H4 (cell line): ENCODE measurements around the gene GARS1. TPM values are rescaled to one million over a fixed set of nuclear protein-coding genes. Genes with fewer than 3 reads are reported as not detected.
"Not testable (repeated sequence)": the region's sequence is repeated elsewhere in the genome, so short reads cannot be mapped to it uniquely, and the experiment has no call there.

Source experiments
- DNase-seq: peaks from one replicate; pipeline ENCODE4 v3.0.0-alpha.2; 2015; ENCODE audit warnings: low spot score
- total RNA-seq: library from RNA; depleted of rRNA; stranded (reverse); fragments of >200 nt; shearing (Covaris generic); gene quantifications from 2 replicates; pipeline ENCODE4 v1.2.3, GENCODE V29; 2014; rRNA removed

Gene GARS1, protein sequence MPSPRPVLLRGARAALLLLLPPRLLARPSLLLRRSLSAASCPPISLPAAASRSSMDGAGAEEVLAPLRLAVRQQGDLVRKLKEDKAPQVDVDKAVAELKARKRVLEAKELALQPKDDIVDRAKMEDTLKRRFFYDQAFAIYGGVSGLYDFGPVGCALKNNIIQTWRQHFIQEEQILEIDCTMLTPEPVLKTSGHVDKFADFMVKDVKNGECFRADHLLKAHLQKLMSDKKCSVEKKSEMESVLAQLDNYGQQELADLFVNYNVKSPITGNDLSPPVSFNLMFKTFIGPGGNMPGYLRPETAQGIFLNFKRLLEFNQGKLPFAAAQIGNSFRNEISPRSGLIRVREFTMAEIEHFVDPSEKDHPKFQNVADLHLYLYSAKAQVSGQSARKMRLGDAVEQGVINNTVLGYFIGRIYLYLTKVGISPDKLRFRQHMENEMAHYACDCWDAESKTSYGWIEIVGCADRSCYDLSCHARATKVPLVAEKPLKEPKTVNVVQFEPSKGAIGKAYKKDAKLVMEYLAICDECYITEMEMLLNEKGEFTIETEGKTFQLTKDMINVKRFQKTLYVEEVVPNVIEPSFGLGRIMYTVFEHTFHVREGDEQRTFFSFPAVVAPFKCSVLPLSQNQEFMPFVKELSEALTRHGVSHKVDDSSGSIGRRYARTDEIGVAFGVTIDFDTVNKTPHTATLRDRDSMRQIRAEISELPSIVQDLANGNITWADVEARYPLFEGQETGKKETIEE
- total RNA-seq = 344 and 405 TPM in 2 replicates

DNA sequence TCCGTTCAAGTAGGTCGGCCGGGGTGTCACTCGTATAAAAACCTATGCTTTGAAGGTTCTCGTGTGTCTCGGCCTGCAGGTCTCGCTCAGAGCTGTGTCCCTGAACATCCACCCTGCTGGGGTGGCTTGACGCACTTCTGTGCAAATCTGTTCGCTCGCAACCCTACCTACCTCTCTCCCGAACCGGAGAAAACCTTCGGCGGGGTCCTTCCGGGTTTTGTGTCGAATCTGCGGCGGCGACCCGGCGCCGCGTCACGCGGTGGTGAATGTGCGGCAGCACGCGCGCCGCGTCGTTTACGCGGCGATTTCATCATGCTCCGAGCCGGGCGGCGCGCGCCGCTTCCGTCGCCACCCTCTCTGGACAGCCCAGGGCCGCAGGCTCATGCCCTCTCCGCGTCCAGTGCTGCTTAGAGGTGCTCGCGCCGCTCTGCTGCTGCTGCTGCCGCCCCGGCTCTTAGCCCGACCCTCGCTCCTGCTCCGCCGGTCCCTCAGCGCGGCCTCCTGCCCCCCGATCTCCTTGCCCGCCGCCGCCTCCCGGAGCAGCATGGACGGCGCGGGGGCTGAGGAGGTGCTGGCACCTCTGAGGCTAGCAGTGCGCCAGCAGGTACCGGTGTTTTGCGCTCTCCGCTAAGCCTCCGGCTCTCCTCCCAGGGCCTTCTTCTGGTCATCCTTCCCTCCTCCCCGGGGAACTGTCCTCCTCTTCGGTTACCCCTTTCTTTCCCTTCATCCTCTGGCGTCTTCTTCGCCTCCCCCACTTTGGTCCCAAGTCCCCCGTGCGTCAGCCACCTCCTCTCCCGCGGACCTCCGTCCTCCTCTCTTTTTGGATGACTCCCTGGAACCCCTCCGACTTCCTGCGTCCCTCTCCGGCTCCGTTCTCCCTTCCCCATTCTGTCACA is at the start of gene GARS1:
TSS of gene GARS1 (plus strand) at position 339 of the 896 bp plus-strand sequence. CDS start at position 383, 44 bp downstream.
- peak; percentile 93 for DNase-seq

DNA sequence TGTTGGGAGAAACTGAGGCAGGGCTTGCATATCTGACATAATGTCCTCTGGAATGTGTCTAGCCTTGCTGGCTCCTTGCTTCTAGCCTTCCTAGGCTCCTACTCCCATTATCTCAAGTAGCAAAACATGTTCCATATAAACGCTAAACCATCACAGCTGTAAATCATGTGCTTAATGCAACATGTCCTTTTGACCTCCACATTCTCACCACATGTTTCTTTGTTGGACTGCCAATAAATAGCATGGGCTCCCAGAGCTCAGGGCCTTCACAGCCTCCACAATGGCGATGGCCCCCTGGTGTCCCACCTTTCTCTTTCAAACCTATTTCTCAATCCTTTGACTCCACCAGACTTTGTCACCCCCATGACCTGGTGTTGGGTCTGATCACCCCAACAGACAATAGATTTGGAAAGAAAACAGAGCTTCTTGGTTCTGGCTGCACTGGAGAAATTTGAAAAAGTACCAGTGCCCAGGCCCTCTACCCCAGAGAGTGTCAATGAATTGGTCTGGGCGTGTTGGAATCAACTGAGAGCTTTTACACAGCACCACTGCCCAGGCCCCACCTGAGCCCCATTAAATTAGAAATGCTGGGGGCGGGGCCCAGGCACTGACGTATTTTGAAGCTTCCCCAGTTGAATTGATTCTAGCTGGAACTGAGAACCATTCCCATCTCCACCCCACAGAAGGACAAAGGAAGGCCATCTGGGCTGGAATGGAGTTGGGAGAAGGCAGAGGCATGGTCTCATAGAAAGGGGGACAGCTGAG is 48.7 kb upstream of the GARS1 start:
- DNase-seq = no peak

- no peak for DNase-seq
Observed at GRCh38 chr7:30546596-30546995, 48.1 kb upstream of the GARS1 start.

DNA sequence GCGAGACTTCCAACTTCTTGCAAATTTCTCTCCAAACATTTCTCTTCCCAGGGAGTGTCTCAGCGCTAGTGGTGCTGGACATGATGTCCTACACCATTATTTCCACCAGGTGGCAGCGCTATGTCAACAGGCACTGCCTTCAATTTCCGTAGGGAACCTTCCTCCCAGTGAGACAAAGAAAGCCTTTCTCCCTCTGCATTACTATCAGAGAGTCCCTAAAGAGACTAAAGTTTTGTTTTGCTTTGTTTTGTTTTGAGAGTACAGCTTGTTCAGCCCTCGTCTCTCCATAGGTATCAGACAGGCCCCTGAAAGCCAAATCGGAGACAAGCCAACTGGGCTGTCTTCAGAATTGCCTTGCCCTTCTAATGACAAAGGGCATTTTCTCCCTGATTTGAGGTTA is 45.8 kb upstream of the GARS1 start:
- DNase-seq = peak; percentile 90

DNA sequence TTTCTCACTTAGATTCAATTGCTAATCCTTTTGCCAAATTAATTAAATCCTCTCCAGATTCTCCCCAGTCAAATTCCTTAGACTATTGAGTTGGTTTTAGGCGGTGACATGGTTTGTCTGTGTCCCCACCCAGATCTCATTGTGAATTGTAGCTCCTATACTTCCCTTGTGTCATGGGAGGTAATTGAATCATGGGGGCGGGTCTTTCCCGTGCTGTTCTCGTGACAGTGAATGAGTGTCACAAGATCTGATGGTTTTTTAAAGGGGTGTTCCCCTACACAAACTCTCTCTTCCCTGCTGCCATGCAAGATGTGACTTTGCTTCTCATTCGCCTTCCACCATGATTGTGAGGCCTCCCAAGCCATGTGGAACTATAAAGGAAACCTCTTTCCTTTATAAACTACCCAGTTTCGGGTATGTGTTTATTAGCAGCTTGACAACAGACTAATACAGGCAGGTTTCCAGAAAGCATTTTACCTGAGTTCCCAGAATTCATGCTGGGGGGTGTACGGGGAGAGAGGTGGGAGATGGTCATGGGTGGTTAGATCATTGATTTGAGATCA is 44.7 kb upstream of the GARS1 start:
- no peak for DNase-seq

GRCh38 chr7:30552330-30552729 is 42.3 kb upstream of the GARS1 start:
- no peak for DNase-seq

GRCh38 chr7:30553141-30553540 is 41.5 kb upstream of the GARS1 start:
- no peak for DNase-seq

GRCh38 chr7:30553546-30553945 is 41.1 kb upstream of the GARS1 start:
- no peak for DNase-seq

GRCh38 chr7:30555525-30555924 is 39.2 kb upstream of the GARS1 start:
- no peak for DNase-seq

DNA sequence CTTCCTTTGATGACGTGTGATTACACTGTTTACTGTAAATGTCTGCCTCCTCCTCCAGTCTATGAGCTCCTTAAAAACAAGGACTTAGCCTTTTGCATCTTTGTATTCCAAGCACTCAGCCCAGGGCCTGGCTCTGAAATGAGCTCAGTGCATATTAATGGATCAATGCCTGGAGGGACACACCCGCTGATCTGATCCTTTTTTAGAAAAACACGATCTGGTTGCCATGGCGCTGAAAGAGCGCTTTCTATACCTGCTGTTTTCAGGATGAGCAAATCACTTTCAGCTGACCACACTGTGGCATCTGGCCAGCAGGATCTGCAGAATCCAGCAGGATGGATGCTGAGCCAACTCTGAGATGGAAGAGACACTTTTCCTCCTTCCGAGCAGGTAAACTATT is 37.8 kb upstream of the GARS1 start:
- no peak for DNase-seq

GRCh38 chr7:30557245-30557644 is 37.4 kb upstream of the GARS1 start:
- DNase-seq = no peak

- no peak for DNase-seq
Observed at GRCh38 chr7:30559611-30560010, 35.1 kb upstream of the GARS1 start.

DNA sequence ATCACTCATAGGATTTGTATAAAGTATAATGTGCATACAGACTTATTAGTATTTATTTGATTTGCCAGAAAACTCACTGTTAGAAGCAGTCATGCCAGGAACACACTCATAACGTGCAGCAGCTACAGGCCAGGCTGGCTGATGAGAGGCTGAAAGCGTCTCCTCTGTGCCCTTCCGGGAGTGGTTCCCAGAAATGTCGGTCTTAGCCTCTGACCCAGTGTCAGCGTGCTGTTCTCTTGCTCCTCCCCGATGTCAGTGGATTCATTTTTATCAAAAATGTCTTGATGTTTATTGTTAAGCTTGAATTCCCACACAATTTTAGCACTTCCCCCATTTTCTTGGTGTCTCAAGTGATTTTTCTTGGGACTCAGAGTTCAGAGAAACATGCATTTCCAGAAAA is 33.3 kb upstream of the GARS1 start:
- DNase-seq = no peak

DNA sequence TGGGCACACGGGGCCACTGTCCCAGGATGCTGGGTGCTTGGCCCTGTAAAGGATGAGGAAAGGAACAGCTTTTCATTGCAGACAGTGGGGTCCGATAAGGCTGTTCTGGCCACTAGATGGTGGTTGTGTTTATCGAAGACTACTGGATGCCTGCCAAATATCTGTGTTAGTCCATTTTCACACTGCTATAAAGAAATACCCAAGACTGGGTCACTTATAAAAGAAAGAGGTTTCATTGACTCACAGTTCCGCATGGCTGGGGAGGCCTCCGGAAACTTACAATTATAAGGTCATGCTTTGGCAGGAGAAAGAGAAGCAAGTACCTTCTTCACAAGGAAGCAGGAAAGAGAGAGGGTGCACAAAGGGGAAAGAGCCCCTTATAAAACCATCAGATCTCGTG is 32.2 kb upstream of the GARS1 start:
- DNase-seq = peak; percentile 88

GRCh38 chr7:30562909-30563308 is 31.8 kb upstream of the GARS1 start:
- peak; percentile 44 for DNase-seq

GRCh38 chr7:30563326-30563942 is 31.2 kb upstream of the GARS1 start:
- DNase-seq = peak; percentile 93

- DNase-seq = peak; percentile 94
Observed at GRCh38 chr7:30564243-30564892, 30.3 kb upstream of the GARS1 start.

DNA sequence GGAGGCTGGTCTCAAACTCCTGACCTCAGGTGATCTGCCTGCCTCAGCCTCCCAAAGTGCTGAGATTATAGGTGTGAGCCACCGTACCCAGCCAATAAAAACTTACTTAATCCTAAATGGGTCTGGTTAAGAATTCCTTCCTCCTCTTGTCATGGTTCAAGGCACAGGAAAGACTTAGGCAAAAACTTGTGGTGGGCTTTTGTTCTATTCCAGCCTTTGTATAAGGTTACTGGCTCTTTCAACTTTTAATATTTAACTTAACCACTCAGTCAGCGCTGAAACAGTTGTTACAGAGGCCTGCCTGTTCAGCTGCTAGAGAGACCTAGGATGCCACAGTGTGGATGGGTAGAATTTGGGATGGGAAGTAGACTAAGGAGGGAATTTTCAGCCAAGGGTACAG is 28.1 kb upstream of the GARS1 start:
- DNase-seq = no peak

GRCh38 chr7:30567081-30567480 is 27.6 kb upstream of the GARS1 start:
- no peak for DNase-seq

DNA sequence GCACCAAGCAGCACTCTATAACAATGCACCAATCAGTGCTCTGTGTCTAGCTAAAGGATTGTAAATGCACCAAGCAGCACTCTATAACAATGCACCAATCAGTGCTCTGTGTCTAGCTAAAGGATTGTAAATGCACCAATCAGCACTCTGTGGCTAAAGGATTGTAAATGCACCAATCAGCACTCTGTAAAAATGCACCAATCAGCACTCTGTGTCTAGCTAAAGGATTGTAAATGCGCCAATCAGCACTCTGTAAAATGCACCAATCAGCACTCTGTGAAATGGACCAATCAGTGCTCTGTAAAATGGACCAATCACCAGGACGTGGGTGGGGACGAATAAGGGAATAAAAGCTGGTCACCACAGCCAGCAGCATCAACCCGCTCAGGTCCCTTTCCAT is 24.4 kb upstream of the GARS1 start:
- not testable (repeated sequence) for DNase-seq
